GM10248 (cell line): ENCODE results near the gene PRKCQ.

Source experiments
- CTCF ChIA-PET: fragments of 300-600 bp; sonication (Branson Sonifier 250); formaldehyde crosslinking; extraction: SDS; loops from one replicate; lab custom pipeline; 2021; ENCODE audit warnings: antibody characterized with exemption; lab: Yijun Ruan, JAX
- POLR2A ChIA-PET: fragments of 350-650 bp; sonication (Branson Sonifier 250); formaldehyde crosslinking; extraction: SDS; loops from one replicate; lab custom pipeline; 2020; ENCODE audit warnings: antibody characterized with exemption; lab: Yijun Ruan, JAX
- DNase-seq: peaks from one replicate; pipeline ENCODE4 v3.0.0; 2012; ENCODE audit errors: extremely low spot score
- TF ChIP-seq, protein P1 (sequence below): IDR thresholded peaks from 2 replicates; pipeline ENCODE4 v1.5.1; 2012; ENCODE audit warnings: mild to moderate bottlenecking, low read depth; ENCODE audit errors: extremely low read depth, missing control alignments, control extremely low read depth

The PRKCQ gene

GRCh38 chr10:6579904-6580278 is at the start of gene PRKCQ:
TSS of gene PRKCQ (minus strand) at chr10:6580276. CDS start at chr10:6515135, 65,141 bp downstream.
- ChIA-PET CTCF (interaction anchor here (1.2 to 2.7 kb wide), 3 partner anchors 12 to 90 kb away, joined by 3 to 14 read pairs (median 3); no protein-coding TSS in a partner anchor), POLR2A (no interaction called here)
- TF ChIP-seq, protein P1, sequence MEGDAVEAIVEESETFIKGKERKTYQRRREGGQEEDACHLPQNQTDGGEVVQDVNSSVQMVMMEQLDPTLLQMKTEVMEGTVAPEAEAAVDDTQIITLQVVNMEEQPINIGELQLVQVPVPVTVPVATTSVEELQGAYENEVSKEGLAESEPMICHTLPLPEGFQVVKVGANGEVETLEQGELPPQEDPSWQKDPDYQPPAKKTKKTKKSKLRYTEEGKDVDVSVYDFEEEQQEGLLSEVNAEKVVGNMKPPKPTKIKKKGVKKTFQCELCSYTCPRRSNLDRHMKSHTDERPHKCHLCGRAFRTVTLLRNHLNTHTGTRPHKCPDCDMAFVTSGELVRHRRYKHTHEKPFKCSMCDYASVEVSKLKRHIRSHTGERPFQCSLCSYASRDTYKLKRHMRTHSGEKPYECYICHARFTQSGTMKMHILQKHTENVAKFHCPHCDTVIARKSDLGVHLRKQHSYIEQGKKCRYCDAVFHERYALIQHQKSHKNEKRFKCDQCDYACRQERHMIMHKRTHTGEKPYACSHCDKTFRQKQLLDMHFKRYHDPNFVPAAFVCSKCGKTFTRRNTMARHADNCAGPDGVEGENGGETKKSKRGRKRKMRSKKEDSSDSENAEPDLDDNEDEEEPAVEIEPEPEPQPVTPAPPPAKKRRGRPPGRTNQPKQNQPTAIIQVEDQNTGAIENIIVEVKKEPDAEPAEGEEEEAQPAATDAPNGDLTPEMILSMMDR, result peak; percentile 3
- DNase-seq, result peak; percentile 19

DNA sequence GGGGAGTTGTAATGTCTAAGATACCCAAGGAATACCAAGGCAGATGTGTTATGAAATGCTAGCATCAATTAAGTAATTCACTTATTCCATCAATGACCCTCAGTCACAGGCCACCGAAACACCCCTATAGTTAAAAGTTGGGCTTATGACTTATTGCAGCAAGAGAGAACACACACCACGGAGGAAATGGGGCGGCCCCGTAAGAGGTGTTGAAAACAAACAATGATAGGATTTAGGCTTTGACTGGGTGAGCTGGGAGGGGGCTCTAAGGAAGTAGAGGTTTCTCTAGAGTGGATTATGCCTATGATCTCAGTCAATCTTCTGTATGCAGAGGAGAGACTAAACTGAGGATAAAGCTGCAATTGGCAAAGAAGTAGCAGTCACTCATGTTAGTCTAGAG is 45.4 kb upstream of the PRKCQ start:
- DNase-seq, result no peak
- TF ChIP-seq, protein P1, result no peak
- POLR2A ChIA-PET, result no interaction called here
- CTCF ChIA-PET, result no interaction called here

GRCh38 chr10:6624392-6624791 is 44.3 kb upstream of the PRKCQ start:
- ChIA-PET CTCF (no interaction called here), POLR2A (no interaction called here)
- TF ChIP-seq, protein P1, result no peak
- no peak for DNase-seq

DNA sequence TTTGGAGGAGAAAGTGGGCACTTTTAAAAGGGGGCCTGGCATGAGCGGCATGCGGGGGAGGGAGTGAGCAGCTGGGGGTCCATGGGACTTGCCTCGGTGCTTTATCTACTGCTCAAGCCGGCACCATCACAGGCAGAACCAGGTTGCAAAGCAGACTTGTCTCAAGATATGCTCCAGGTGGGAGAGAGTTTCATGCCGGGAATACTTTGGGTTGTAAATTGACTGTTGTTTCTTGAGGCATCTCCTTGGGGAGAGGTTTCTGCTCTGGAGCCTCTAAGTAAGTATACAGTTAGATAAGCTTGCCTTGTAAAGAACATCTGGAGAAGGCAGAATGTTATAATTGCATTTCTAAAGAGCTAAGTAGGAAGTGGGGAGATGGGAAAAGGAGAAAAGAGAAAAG is 42.8 kb upstream of the PRKCQ start:
- DNase-seq, result no peak
- POLR2A ChIA-PET, result no interaction called here
- CTCF ChIA-PET, result interaction anchor here (1.2 kb wide), 2 partner anchors 15 to 21 kb away, joined by 3 read pairs; no protein-coding TSS in a partner anchor
- TF ChIP-seq, protein P1, result no peak

- ChIA-PET POLR2A (no interaction called here), CTCF (no interaction called here)
- TF ChIP-seq, protein P1, result no peak
- no peak for DNase-seq
Measured at GRCh38 chr10:6621536-6621935, 41.5 kb upstream of the PRKCQ start.

- TF ChIP-seq, protein P1, result no peak
- CTCF ChIA-PET, result no interaction called here
- no peak for DNase-seq
- POLR2A ChIA-PET, result no interaction called here
Measured at GRCh38 chr10:6619660-6620059, 39.6 kb upstream of the PRKCQ start.

DNA sequence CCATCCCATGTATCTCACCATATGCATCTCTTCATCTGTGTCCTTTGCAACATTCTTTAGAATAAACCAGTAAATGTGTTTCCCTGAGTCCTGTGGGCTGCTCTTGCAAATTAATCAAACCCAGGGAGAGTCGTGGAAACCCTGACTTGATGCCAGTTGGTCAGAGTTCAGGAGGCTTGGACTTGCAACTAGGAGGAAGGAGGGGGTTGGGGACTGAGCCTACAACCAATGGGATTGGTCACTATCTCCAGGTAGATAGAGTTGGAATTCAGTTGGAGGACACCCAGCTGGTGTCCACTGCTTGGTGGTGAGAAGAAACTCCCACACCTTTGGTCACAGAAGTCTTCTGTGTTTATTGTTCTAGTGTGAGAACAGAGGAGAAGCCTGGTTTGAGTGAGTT is 38.3 kb upstream of the PRKCQ start:
- ChIA-PET CTCF (no interaction called here), POLR2A (no interaction called here)
- TF ChIP-seq, protein P1, result no peak
- DNase-seq, result no peak
